WTC11 (cell line): ENCODE data around the gene ASTN2.

Experiments
- ATF2 ChIP-seq: sonication (generic); formaldehyde crosslinking; IDR thresholded peaks from 2 replicates; pipeline ENCODE4 v1.8.1; 2022; ENCODE audit warnings: low read depth, missing genetic modification reagents, borderline replicate concordance
- TF ChIP-seq, protein P1 (sequence below): sonication (generic); formaldehyde crosslinking; IDR thresholded peaks from 2 replicates; pipeline ENCODE4 v1.8.1; 2023; ENCODE audit warnings: mild to moderate bottlenecking, missing genetic modification reagents

GRCh38 chr9:117354997-117355396 lies 59.9 kb downstream of the ASTN2 start:
- TF ChIP-seq, protein P1, sequence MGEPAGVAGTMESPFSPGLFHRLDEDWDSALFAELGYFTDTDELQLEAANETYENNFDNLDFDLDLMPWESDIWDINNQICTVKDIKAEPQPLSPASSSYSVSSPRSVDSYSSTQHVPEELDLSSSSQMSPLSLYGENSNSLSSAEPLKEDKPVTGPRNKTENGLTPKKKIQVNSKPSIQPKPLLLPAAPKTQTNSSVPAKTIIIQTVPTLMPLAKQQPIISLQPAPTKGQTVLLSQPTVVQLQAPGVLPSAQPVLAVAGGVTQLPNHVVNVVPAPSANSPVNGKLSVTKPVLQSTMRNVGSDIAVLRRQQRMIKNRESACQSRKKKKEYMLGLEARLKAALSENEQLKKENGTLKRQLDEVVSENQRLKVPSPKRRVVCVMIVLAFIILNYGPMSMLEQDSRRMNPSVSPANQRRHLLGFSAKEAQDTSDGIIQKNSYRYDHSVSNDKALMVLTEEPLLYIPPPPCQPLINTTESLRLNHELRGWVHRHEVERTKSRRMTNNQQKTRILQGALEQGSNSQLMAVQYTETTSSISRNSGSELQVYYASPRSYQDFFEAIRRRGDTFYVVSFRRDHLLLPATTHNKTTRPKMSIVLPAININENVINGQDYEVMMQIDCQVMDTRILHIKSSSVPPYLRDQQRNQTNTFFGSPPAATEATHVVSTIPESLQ = no peak
- TF ChIP-seq ATF2 = no peak
